NT2/D1 (cell line): Measurements from ENCODE around the gene ZNF560.

ENCODE experiments used
- DNase-seq: peaks from one replicate; pipeline ENCODE4 v3.0.0-alpha.2; 2011; ENCODE audit warnings: low read depth, low spot score
- H3K27me3 ChIP-seq: 2 replicates; pipeline ENCODE4 v1.6.0; 2011; ENCODE audit warnings: mild to moderate bottlenecking; ENCODE audit not compliant: insufficient read length, insufficient read depth
- H3K36me3 ChIP-seq: 2 replicates; pipeline ENCODE4 v1.6.1; 2011; ENCODE audit warnings: mild to moderate bottlenecking, low read length, mixed read lengths; ENCODE audit not compliant: insufficient read depth, insufficient read length
- H3K4me1 ChIP-seq: 2 replicates; pipeline ENCODE4 v1.5.1; 2011; ENCODE audit not compliant: insufficient read depth, insufficient read length
- H3K4me3 ChIP-seq: 2 replicates; pipeline ENCODE4 v1.5.1; 2011; ENCODE audit warnings: low read depth; ENCODE audit not compliant: insufficient read length
- H3K9ac ChIP-seq: 2 replicates; pipeline ENCODE4 v1.6.0; 2011; ENCODE audit warnings: low read depth; ENCODE audit not compliant: insufficient read length
- H3K9me3 ChIP-seq: 2 replicates; pipeline ENCODE4 v1.5.1; 2011; ENCODE audit warnings: mild to moderate bottlenecking, low read length; ENCODE audit not compliant: insufficient read depth
- SUZ12 ChIP-seq: IDR thresholded peaks from 2 replicates; pipeline ENCODE4 v1.6.1; 2011; ENCODE audit not compliant: insufficient read length, insufficient read depth; ENCODE audit errors: extremely low read depth
- YY1 ChIP-seq: IDR thresholded peaks from 2 replicates; pipeline ENCODE4 v1.6.1; 2011; ENCODE audit not compliant: insufficient read length, insufficient read depth
- ZNF274 ChIP-seq: IDR thresholded peaks from 2 replicates; pipeline ENCODE4 v1.6.1; 2011; ENCODE audit warnings: mild to moderate bottlenecking, low read depth, low read length

Gene ZNF560

DNA sequence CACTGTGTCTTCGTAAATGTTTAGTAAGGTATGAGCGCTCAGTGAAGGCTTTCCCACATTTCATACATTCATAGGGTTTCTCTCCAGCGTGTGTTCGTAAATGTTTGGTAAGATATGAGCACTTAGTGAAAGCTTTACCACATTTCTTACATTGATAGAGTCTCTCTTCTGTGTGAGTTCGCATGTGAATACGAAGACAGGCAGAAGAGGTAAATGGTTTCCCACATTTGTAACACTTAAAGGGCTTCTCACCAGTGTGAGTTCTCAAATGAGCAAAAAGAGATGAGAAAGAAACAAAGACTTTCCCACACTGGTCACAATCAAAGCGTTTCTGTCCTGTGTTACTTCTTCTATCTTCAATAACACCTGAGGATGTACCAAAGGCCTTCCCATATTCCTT is 31.3 kb downstream of the ZNF560 start:
- no peak for DNase-seq
- H3K9ac ChIP-seq: no peak overlapping the region
- no peaks in the 10 kb centered on the region for H3K27me3 ChIP-seq
- TF ChIP-seq YY1: no peak
- peak; percentile 85 for TF ChIP-seq ZNF274
- H3K36me3 ChIP-seq: peaks cover 95% of the 10 kb centered on the region
- no peaks in the 10 kb centered on the region for H3K4me1 ChIP-seq
- no peak overlapping the region for H3K4me3 ChIP-seq
- H3K9me3 ChIP-seq: peaks cover 100% of the 10 kb centered on the region

DNA sequence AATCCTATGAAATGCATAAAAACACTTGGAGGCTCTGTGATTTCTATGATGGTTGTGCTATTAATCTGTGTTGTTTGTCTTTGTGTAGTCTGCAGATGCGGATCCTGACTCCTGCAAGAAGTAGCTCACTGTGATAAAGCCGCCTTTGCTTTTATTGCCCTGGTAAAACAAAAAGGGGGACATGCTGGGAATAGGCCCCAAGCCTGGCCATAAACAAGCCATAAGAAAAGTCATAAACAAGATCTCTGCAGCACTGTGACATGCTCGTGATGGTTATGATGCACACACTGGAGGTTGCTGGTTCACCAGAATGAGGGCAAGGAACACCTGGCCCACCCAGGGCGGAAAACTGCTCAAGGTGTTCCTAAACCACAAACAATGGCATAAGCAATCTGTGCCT is 36.5 kb downstream of the ZNF560 start:
- H3K9me3 ChIP-seq: peaks cover 61% of the 10 kb centered on the region
- H3K27me3 ChIP-seq: no peaks in the 10 kb centered on the region
- H3K36me3 ChIP-seq: peaks cover 47% of the 10 kb centered on the region
- TF ChIP-seq SUZ12: no peak
- no peak for TF ChIP-seq YY1
- no peak for TF ChIP-seq ZNF274
- no peak overlapping the region for H3K4me3 ChIP-seq
- H3K9ac ChIP-seq: no peak overlapping the region
- no peaks in the 10 kb centered on the region for H3K4me1 ChIP-seq
- DNase-seq: no peak

DNA sequence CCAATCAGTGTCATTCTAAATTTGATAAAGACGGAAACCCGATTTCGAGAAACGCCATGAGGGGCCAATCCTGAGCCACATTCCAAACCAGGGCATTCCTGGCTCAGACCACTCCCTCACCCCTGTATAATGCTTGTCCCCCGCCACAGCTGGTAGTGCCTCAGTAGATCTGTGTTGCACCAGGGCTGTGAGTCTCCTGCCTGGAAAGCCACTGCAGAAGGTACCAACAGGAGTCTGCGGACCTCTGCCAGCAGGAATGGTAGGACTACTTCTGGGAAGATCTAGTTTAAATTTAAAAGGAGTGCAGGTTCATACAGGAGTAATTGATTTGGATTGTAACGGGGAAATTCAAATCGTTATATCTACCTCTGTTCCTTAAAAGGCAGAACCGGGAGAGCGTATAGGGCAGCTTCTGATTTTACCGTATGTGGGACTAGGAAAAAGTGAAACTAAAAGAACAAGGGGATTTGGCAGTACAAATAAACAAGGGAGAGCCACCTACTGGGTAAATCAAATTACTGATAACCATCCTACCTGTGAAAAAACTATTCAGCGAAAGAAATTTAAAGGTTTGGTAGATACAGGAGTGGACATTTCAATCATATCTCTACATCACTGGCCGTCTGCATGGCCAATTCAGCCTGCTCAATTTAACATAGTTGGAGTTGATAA is 42.3 kb downstream of the ZNF560 start:
- TF ChIP-seq SUZ12: no peak
- TF ChIP-seq ZNF274: no peak
- TF ChIP-seq YY1: no peak
- Histone ChIP-seq H3K9me3 (peaks cover 54% of the 10 kb centered on the region), H3K27me3 (no peaks in the 10 kb centered on the region), H3K4me3 (no peak overlapping the region), H3K9ac (no peak overlapping the region), H3K36me3 (no peaks in the 10 kb centered on the region), H3K4me1 (no peaks in the 10 kb centered on the region)
- DNase-seq: no peak

DNA sequence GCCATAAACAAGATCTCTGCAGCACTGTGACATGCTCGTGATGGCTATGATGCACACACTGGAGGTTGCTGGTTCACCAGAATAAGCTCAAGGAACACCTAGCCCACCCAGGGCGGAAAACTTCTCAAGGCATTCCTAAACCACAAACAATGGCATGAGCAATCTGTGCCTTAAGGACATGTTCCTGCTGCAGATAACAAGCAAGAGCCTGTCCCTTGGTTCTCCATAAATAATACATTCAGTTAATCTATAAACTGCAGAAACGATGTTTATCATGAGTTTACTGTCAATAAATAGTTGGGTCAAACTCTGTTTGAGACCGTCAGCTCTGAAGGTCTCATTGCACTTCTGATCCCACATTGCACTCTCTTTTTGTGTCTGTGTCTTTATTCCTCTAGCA is 44.5 kb downstream of the ZNF560 start:
- Histone ChIP-seq H3K36me3 (no peaks in the 10 kb centered on the region), H3K27me3 (no peaks in the 10 kb centered on the region), H3K9ac (no peak overlapping the region), H3K4me3 (no peak overlapping the region), H3K4me1 (no peaks in the 10 kb centered on the region), H3K9me3 (peaks cover 68% of the 10 kb centered on the region)
- TF ChIP-seq YY1 (no peak), SUZ12 (no peak), ZNF274 (no peak)
- DNase-seq: no peak

DNA sequence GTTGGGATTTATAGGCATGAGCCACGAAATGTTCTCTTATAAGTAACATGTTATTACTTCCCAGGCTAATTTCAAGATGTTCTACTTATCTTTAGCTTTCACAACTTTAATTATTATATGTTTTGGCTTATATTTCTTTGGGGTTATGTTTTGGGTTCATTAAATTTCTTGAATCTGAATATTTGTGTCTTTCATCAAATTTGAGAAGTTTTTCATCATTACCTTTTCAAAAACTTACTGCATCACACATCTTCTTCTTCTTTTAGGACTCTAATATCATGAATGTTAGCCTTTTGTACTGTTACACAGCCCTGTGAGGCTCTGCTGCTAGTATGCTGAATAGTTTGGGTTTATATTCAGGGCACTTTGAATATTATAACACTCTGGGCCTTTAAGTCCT is 53.4 kb downstream of the ZNF560 start:
- Histone ChIP-seq H3K4me1 (no peaks in the 10 kb centered on the region), H3K9me3 (peaks cover 56% of the 10 kb centered on the region), H3K27me3 (no peaks in the 10 kb centered on the region), H3K4me3 (no peak overlapping the region), H3K9ac (no peak overlapping the region), H3K36me3 (peaks cover 7% of the 10 kb centered on the region)
- no peak for TF ChIP-seq ZNF274
- TF ChIP-seq YY1: no peak
- TF ChIP-seq SUZ12: no peak
- no peak for DNase-seq

DNA sequence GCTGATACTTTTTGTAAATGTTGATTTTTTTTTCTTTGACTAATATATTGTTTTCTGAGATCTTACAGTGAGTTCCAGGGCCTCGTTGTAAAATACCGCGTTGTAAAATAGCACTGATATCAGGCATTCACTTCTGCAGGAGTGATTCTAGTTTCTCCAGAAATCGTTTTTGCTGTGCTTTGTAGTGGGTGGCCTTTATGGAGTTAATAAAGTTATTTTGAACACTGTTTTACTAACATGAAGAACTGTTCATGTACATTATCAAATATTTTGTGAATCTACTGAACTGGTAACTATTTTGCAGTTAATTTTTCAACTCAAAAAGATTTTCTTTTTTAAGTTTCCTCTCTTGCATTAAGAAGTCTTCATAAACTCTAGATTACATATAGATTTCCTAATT is 62.1 kb downstream of the ZNF560 start:
- peaks cover 38% of the 10 kb centered on the region for H3K36me3 ChIP-seq
- no peak for DNase-seq
- no peaks in the 10 kb centered on the region for H3K27me3 ChIP-seq
- TF ChIP-seq YY1: no peak
- no peak for TF ChIP-seq ZNF274
- TF ChIP-seq SUZ12: no peak
- peak overlapping the region; percentile 98 for H3K9ac ChIP-seq
- H3K4me3 ChIP-seq: peak overlapping the region; percentile 85
- H3K4me1 ChIP-seq: no peaks in the 10 kb centered on the region
- H3K9me3 ChIP-seq: no peaks in the 10 kb centered on the region

DNA sequence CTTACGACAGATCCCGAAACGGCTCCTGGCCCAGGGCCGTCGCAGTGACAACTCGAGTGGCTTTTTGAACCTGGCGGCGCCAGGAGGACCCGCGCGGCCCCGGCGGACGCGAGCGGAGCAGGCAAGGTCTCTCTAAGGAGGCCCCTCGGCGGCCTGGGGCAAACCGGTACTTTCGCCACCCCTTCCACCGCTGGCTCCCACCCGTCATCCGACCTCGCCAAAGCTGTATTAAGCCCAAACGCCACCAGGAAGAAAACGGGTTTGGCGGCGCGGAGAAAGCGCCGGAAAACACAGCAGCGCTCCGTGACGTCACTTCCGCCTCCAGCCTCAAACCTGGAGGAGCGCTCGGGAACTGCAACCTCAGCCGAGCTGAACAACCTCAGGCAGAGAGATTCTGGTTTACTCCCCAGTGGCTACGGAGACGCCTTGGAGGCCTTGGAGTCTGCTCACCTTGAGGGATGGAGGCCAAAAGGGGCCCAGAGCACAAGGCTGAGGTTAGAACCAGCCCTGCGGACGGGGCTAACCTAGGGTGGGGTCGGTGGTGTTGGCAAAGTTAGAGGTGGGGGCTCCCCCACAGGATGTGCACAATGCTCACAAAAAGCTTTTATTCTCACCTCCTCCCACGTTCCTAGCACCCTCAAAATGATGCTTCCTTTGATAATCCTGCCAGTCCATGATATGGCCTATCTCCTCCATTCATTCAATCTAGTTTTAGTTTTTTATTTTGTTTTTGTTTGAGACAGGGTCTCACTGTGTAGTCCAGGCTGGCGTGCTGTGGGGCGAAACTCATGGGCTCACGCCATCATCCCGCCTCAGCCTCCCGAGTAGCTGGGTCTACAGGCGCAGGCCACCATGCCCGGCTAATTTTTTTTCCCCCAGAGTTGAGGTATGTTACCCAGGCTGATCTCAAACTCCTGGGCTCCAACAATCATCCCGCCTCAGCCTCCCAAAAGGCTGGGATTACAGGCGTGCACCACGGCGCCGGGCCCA is 62.8 kb downstream of the ZNF560 start, which contains the start of gene ZNF266:
TSS of gene ZNF266 (minus strand) at position 295 of the 990 bp plus-strand sequence. CDS start 15,484 bp downstream, outside the sequence.
- Histone ChIP-seq H3K4me3 (peak within 1 kb of the TSS; percentile 85), H3K27me3 (no peaks in the 10 kb centered on the region), H3K4me1 (no peaks in the 10 kb centered on the region), H3K9ac (peak within 1 kb of the TSS; percentile 98), H3K9me3 (no peaks in the 10 kb centered on the region), H3K36me3 (peaks cover 43% of the 10 kb centered on the region)
- peak; percentile 90 for DNase-seq
- no peak for TF ChIP-seq SUZ12
- no peak for TF ChIP-seq YY1
